ENCODE data around the gene PDK1. TPM values are rescaled to one million over a fixed set of nuclear protein-coding genes. Genes with fewer than 3 reads are reported as not detected.

Gene PDK1
- total RNA-seq, 1 experiment from 2014 or later, result 6.8 TPM

- TF ChIP-seq EZH2 (IDR thresholded peaks at IDR 0.05; ENCODE audit: borderline replicate concordance, low read depth, low read length, poor library complexity, severe bottlenecking), result no peak
- TF ChIP-seq CTCF (conservative IDR thresholded peaks at IDR 0.05; ENCODE audit: low read depth, low read length), result no peak
Measured at GRCh38 chr2:172634477-172634876, 78.6 kb downstream of the PDK1 start.

DNA sequence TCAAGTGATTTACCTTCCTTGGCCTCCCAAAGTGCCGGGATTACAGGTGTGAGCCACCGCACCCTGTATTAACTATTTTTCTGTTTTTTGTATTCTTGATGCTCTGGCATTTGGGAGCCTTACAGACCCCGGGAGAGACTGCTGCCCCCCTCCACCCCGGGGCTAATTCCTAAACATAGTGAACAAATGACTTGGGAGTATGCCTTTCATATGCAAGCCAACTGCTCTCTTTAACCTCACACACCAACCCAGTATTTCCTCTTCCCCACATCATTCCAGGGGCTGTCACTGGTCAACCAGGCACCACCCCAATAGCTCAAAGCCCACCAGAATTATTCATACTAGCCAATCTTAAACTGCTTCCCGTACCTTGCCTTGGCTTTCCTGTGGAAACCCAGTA lies 79.7 kb downstream of the PDK1 start:
- TF ChIP-seq CTCF (conservative IDR thresholded peaks at IDR 0.05; ENCODE audit: low read depth, low read length), result no peak
- no peaks in the 10 kb centered on the region for H3K36me3 ChIP-seq (ENCODE audit: insufficient read depth, low read length, poor library complexity, severe bottlenecking)
- H3K4me1 ChIP-seq (ENCODE audit: insufficient read depth, low read length, poor library complexity, severe bottlenecking), result no peaks in the 10 kb centered on the region
- intact Hi-C loops (cut with micrococcal nuclease; ENCODE audit: unreplicated experiment), result no loop called here
- no peak for DNase-seq (ENCODE audit: low spot score)
- H3K9me3 ChIP-seq (ENCODE audit: low read depth, low read length, poor library complexity, severe bottlenecking), result no peaks in the 10 kb centered on the region
- ChIA-PET POLR2A (ENCODE audit: low non-redundant PET) (no interaction called here), CTCF (no interaction called here)
- H3K4me3 ChIP-seq (ENCODE audit: low read depth, low read length, poor library complexity, severe bottlenecking), result no peak overlapping the region
- no peaks in the 10 kb centered on the region for H3K27me3 ChIP-seq (replicated peaks; ENCODE audit: insufficient read depth, low read depth, low read length, poor library complexity)
- BruUV-seq (replicated peaks), result no TSS peak
- no peak overlapping the region for H3K27ac ChIP-seq (ENCODE audit: low read depth, low read length, poor library complexity, severe bottlenecking)

More at GRCh38 chr2:172634477-172634876, 78.6 kb downstream of the PDK1 start:
- Histone ChIP-seq H3K36me3 (ENCODE audit: insufficient read depth, low read length, poor library complexity, severe bottlenecking) (no peaks in the 10 kb centered on the region), H3K9me3 (ENCODE audit: low read depth, low read length, poor library complexity, severe bottlenecking) (no peaks in the 10 kb centered on the region), H3K27me3 (replicated peaks; ENCODE audit: insufficient read depth, low read depth, low read length, poor library complexity) (no peaks in the 10 kb centered on the region), H3K4me1 (ENCODE audit: insufficient read depth, low read length, poor library complexity, severe bottlenecking) (no peaks in the 10 kb centered on the region), H3K27ac (ENCODE audit: low read depth, low read length, poor library complexity, severe bottlenecking) (no peak overlapping the region), H3K4me3 (ENCODE audit: low read depth, low read length, poor library complexity, severe bottlenecking) (no peak overlapping the region)
- BruUV-seq (replicated peaks), result no TSS peak
- intact Hi-C loops (cut with micrococcal nuclease; ENCODE audit: unreplicated experiment), result no loop called here
- no peak for DNase-seq (ENCODE audit: low spot score)
- CTCF ChIA-PET, result no interaction called here
- POLR2A ChIA-PET (ENCODE audit: low non-redundant PET), result no interaction called here

DNA sequence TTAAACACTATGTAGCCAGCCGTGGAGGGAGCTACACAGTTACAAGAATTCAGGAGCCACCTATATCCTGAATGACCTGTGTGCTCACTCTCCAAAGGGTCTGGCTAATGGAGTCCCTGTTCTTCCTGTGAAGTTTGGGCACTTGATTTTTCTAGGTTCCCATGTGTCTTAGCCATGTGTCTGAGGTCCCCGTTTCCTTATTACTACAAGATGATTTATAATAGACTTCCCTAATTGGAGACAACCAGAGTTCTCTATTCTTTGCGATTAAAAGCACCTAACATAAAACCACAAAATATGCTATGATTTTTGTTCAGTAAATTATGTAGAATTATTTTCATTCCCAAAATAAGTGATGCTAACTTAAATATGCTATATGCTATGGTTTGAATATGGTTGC lies 83.4 kb downstream of the PDK1 start:
- ChIA-PET CTCF (no interaction called here), POLR2A (ENCODE audit: low non-redundant PET) (no interaction called here)
- no peaks in the 10 kb centered on the region for H3K9me3 ChIP-seq (ENCODE audit: low read depth, low read length, poor library complexity, severe bottlenecking)
- H3K4me1 ChIP-seq (ENCODE audit: insufficient read depth, low read length, poor library complexity, severe bottlenecking), result no peaks in the 10 kb centered on the region
- H3K27ac ChIP-seq (ENCODE audit: low read depth, low read length, poor library complexity, severe bottlenecking), result no peak overlapping the region
- no TSS peak for BruUV-seq (replicated peaks)
- intact Hi-C loops (cut with micrococcal nuclease; ENCODE audit: unreplicated experiment), result no loop called here
- no peaks in the 10 kb centered on the region for H3K27me3 ChIP-seq (replicated peaks; ENCODE audit: insufficient read depth, low read depth, low read length, poor library complexity)
- no peak overlapping the region for H3K4me3 ChIP-seq (ENCODE audit: low read depth, low read length, poor library complexity, severe bottlenecking)
- H3K36me3 ChIP-seq (ENCODE audit: insufficient read depth, low read length, poor library complexity, severe bottlenecking), result no peaks in the 10 kb centered on the region
- no peak for DNase-seq (ENCODE audit: low spot score)
- TF ChIP-seq EZH2 (IDR thresholded peaks at IDR 0.05; ENCODE audit: borderline replicate concordance, low read depth, low read length, poor library complexity, severe bottlenecking) (no peak), CTCF (conservative IDR thresholded peaks at IDR 0.05; ENCODE audit: low read depth, low read length) (no peak)

Data from A673 (cell line).